PFSK-1 (cell line): ENCODE measurements around the gene B4GALT2.

Experiments
- FOXP2 ChIP-seq: optimal IDR thresholded peaks from 2 replicates; pipeline ENCODE3; 2011; ENCODE audit warnings: borderline replicate concordance, control low read depth, inconsistent platforms; ENCODE audit not compliant: insufficient read depth; ENCODE audit errors: extremely low read length, extremely low read depth
- POLR2AphosphoS5 ChIP-seq: IDR thresholded peaks from 2 replicates; pipeline ENCODE4 v1.6.1; 2012; ENCODE audit warnings: low read depth, mild to moderate bottlenecking, control low read depth, low read length, moderate library complexity
- REST ChIP-seq, 2 experiments: IDR thresholded peaks; 2 replicates each; pipeline versions ENCODE4 v1.6.1 to v1.8.0; 2011 to 2012; ENCODE audit warnings: low read depth in 2 of 2, low read length in 2 of 2, control low read depth in 1 of 2, inconsistent platforms in 1 of 2, mild to moderate bottlenecking in 1 of 2, moderate library complexity in 1 of 2; ENCODE audit not compliant: insufficient read depth in 1 of 2
- SIN3A ChIP-seq: IDR thresholded peaks from 2 replicates; pipeline ENCODE4 v1.6.1; 2012; ENCODE audit warnings: mild to moderate bottlenecking, low read length, moderate library complexity, borderline replicate concordance; ENCODE audit not compliant: insufficient read depth
- TAF1 ChIP-seq: IDR thresholded peaks from 2 replicates; pipeline ENCODE4 v1.6.1; 2012; ENCODE audit warnings: low read length, control low read depth, borderline replicate concordance; ENCODE audit not compliant: insufficient read depth

B4GALT2 gene

GRCh38 chr1:44014365-44015104 lies 35.5 kb downstream of the B4GALT2 start:
- no peak for TF ChIP-seq POLR2AphosphoS5

GRCh38 chr1:44015206-44015605 lies 36.2 kb downstream of the B4GALT2 start:
- TF ChIP-seq POLR2AphosphoS5 (no peak), SIN3A (no peak), REST (IDR thresholded peaks at IDR 0.05; ENCODE audit: insufficient read depth in 1 of 2, low read depth in 2 of 2, low read length in 2 of 2) (no peak), TAF1 (no peak), FOXP2 (no peak)

GRCh38 chr1:44016041-44016889 lies 37.3 kb downstream of the B4GALT2 start:
- TF ChIP-seq SIN3A (no peak), POLR2AphosphoS5 (no peak), REST (IDR thresholded peaks at IDR 0.05; ENCODE audit: insufficient read depth in 1 of 2, low read depth in 2 of 2, low read length in 2 of 2) (no peak), TAF1 (no peak), FOXP2 (no peak)

- no peak for TF ChIP-seq FOXP2
- TF ChIP-seq REST (IDR thresholded peaks at IDR 0.05; ENCODE audit: insufficient read depth in 1 of 2, low read depth in 2 of 2, low read length in 2 of 2): no peak
- no peak for TF ChIP-seq POLR2AphosphoS5
- TF ChIP-seq TAF1: no peak
- no peak for TF ChIP-seq SIN3A
These were observed 37.9 kb downstream of the B4GALT2 start for GRCh38 chr1:44016890-44017400.

GRCh38 chr1:44019466-44019948 lies 40.5 kb downstream of the B4GALT2 start:
- TF ChIP-seq FOXP2 (no peak), TAF1 (no peak), SIN3A (no peak), REST (IDR thresholded peaks at IDR 0.05; ENCODE audit: insufficient read depth in 1 of 2, low read depth in 2 of 2, low read length in 2 of 2) (no peak), POLR2AphosphoS5 (no peak)
